NCI-H2227 treated with DMSO at 0.1 percent for 48 hours (cell line): ENCODE data around the gene DGKG.

Experiments
- DNase-seq: peaks from one replicate; lab custom pipeline; 2025; lab: John Stamatoyannopoulos, UW

DGKG gene

DNA sequence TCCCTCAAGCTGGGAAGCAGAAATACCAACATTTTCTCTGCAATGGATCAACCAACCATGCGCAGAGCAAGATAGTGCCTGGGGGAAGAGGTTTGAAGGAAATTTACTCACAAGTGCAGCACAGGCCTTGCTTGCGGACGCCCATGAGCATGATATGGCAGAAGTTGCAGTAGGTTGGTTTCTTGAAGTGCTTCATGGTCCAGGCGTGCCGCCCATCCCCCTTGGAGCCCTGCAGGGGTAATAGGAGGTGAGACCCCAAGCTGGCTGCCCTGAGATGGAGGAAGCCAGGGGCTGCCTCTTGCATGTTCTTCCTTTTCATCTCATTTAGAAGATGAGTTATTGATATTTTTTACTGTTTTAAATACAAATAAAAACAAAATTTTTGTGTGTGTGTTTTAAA lies 86.6 kb downstream of the DGKG start:
- DNase-seq = no peak

DNA sequence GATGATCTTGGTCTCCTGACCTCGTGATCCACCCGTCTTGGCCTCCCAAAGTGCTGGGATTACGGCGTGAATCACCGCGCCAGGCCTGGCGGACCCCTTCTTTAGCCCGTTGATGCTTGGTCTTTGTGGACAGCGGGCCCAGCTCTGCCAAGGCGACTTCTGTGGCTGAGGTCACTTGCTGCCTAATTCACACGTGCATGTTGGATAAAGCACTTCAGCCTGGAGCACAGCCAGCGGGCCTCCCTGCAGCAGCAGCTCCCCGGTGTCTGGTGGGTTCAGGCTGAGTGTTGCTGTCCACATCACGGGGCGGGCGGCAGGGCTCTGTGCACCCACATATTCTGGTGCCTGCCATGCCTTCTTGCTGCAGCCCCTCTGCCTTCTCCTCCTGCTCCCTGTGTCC lies 88.4 kb downstream of the DGKG start:
- no peak for DNase-seq

DNA sequence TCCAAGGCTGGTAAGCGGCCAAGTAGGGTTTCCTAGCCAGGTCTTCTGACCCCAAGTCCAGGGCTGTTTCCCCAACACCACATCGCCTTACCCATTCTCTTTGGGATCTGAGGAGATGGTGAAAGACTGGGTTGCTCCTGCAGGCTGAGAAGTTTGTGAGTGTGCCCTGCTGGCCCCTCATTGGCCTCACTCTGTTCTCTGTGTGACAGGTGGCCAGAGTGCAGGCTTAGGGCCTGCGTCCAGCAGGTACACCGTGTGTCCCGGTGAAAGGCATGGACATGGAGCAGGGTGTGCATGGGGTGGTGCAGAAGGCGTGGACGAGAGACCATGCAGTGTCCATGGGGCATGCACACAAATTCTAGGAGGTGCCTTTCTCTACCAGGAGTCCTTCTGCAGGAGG lies 91.3 kb downstream of the DGKG start:
- DNase-seq = no peak

DNA sequence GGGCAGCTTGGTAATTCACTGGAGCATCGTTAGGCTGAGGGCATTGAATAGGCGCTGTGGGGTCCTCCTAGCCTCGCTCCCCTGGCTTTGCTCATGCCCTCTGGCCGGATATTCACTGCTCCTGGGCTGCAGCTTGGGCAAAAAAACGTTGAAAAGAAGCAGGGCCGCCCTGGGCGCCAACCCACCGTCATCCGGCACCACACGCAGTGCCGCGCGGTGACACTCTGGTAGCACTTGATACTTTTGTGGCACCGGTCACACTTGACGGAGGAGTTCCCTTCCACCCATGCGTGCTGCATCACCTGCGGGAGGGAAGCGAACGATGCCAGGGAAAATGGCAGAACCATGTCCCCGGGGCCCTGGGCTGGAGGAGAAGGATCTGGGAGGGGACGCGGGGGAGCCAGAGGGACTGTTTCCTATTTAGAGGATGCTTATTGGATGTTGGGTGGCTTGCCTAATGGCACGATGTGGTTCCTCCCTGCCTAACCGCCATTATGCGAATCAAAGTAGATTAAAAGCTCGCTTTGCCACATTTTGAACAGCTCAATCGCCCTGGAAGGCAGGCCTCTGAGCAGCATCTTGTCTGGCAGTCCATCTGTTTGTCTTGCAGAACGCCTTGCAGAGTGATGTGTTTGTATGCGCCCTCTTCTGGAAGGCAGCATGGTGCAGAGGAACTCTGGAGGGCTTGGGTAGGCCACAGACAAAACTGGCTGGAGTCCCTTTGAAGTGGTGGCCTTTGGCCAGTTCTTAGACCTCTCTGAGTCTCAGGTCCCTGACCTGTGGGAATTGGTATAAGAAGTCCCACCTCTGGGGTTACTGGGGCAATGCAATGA lies 93.2 kb downstream of the DGKG start:
- no peak for DNase-seq

DNA sequence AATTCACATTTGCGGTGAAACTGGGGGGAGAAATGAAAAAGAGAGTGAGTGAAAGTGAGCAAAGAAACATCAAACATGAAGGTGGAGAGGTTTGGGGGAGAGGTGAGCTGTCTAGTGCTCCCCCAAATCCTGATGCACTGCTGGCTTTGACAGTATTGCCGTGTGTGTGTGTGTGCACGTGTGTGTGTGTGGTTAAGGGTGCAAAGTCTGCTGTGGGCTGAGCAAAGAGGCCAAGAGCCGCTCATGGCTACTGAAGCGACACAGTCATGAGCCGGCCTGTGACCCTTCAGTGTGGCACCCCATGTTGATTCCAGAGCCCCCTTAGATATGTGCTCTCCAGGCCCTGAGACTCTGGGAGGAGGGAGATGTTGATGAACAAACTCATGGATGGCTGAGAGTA lies 94.3 kb downstream of the DGKG start:
- DNase-seq = no peak

DNA sequence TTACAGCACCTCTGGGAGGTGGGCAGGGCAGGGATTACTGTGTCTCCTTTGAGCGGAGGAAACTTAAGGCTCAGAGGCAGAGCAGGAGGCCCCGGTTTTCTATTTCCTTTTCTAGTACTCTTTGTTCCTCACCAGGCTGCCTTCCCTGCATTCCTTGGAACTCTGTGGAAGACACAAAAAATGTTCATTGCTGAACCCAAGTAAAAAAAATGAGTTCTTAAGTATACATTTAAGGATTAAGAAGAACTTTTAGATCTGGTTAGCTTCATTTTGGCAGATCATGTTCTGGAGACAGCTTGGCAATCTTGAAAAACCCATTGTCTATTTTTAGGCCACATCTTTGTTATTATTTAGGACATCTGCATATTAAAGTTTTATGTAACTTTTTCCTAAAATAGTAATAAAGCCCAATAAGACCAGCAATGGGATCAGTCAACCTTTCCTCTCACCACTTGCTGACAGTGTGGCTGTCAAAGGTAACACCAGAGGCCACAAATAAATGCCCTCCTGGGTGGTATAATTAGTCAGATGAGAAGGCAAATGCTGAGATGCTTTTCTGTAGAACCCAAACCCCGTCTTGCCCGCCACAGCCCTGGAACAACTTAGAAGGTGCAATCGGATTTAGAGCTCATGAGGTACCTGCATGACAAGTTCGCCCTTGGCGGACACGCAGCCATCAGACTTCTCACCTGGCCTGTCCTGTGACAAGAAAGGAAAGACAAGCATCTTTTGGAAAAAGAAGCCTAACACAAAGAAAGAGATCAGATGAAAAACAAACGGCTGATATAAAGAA lies 97.2 kb downstream of the DGKG start:
- no peak for DNase-seq

DNA sequence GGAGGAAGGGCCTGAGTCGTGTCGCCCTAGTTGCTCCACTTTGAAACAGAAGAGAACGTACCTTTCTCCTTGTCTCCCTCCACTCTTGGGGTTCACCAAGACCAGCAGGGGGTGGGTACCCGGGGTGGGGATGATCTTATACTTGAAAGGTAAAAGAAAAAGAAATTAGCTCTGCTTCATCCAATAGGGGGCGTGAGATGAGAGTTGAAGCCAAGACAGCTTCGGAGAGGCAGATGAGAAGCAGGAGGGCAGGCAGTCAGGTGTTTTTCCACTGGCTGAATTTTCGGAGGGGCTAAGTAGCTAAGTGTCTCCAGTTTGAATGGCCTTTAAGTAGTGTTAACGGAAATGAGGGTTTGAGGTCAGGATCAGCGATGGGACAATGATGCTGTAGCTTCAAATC lies 100.4 kb downstream of the DGKG start:
- no peak for DNase-seq

DNA sequence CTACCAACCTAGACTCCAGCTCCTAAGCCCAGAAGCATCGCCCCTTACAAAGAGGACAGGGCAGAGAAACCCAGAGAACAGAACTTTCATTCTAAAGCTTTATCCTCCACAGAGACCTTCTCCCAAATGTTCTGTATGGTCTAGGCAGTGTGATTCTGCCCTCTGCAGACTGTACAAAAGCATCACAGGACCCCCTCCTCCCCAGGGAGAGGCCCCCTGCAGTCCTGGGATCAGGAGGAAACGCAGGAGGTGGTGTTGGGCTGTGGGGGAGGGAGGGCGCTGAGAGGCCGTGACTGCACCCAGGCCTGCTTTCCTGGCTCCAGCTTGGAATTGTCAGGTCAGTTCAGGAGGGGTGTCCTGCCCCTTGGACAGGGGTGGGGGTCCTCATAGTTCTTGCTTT lies 101.3 kb downstream of the DGKG start:
- no peak for DNase-seq

DNA sequence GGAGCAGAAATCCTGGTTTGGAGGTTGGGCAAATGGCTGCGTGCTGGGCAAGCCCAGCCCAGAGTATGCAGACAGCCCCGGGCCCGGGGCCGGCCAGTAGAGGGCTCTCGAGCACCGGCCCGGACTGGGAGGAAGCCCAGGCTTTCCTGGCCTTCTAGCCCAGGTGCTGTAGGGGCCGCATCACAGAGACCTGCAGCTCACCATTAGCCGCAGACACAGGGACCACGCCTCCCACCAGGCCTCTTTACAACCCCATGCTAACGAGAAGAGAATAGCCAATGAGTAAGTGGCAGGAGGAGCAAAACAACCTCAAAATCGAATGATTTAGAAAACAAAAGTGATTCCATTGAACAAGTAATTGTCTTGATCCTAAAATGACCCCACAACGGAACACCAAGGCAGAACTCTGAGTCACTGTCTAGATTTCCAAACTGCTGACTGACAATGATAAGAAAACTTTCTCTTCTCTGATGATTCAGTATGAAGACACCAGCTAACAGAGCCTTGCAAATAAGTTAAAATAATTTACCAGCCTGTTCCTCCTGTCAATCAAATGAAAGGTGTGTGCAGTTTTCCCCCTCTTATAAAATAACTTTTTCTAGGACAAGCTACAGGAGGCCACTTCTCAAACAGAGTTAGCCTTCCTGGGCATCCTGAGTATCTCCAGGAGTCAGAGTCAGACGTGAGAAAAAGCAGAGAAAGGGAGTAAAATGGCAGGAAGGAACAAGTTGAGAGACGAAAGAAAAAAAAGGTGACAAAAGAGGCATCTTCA lies 102.2 kb downstream of the DGKG start:
- DNase-seq = peak; percentile 67

DNA sequence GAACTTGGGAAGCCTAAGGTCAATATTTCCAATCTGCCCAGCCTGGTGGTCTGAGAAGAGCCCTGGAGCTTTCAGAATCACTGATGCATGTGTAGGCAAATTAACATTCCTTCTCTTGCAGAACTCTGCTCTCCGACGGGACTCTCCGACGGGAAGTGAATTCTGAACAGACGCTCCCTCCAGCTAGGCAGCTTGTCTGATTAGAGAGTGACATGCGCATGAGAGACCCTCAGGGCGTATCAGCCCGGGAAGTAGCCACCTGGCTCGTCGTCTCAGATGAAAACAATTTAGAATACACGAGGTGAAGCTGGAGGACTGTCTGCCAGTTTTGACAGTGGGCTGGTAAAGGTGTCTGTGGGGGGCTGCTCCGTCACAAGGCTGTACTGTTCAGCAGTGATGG lies 103.1 kb downstream of the DGKG start:
- DNase-seq = no peak

DNA sequence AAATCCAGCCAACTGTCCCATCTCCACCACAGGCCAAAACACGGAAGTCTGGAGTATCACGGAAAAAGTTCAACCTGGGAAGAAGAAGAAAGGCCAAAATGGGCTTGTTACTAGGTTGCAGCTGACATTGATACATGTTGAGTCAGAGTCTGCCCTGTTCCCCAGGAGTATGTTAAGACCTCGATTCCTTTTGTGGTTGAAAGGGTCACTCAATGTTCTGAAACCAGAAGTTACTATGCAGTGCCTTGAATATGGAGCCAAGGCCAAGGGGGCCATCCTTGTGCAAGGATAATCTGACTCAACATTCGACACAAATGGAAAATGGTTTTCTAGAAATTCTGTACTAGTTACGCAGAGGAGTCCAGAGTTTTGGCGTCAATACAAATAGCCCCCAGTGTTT lies 104.2 kb downstream of the DGKG start:
- no peak for DNase-seq

DNA sequence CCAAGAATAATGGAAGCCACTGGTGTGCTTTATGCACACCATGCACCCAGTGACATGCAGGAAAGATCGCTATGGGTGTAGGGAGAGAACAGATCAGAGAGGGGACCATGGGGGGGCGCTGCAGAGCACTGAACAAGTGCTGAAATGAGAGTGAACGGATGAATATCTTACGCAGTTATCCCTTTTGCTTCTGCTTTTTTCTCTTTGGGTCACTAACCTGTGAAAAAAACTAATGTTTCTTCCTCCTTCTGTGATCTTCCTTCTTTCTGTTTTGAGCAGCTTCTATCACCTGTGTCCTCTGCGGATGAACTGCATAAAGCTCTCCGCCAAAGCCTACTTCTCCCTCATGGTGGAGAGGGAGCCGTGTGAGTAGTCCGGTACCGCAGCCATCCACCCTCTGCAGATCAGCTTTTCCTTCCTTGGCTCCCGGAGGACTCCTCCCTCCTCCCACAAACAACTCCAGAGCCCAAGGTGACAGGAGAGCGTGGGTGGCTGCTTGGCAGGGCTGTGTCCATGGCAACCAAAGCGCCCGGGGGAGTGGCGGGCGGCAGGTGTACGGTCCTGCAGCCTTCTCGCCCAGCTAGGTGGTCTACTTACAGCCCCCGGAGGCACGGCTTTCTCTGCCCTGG lies 106.2 kb downstream of the DGKG start:
- peak; percentile 30 for DNase-seq

DNA sequence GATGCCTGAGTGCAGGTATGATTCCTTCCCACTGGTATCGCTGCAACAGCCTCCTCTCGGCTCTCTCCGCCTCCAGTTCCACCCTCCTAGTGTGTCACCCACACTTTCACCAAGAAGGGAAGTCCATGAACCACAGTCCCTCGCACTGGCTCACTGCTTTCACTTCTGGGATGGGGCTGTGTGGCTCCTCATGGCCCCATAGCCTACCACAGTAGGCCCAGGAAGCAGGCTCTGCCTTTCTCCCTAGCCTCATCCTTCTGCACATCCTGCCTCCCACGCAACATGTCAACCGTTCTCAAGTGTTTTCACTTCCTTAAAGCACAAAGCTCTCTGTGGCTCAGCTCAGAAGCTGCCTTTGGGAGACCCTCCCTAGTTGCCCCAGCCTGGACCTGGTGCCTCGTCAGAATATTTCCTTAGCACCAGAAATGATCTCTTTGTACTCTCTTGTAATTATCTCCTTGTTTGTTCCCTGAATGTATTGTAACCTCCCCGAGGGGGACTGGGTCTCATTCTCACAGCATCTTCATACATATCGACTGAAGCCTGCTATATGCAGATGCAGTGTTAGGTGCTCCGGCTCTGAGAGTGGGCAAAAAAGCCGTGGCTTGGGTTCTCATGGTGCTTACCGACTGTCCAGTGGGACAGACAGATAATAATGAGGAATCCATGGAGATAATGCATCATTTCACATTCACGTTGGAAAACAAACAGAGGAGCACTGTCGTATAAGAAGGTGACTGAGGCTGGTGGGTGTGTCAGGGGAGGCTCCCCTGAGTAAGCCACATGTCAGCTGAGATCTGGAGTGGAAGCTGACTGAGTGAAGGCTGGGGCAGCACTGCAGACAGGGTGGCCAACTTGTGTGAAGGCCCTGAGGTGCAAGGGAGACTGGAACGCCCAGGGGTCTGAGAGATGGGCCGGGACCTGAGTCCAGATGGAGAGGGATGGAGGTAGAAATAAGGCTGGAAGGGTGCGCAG lies 107.1 kb downstream of the DGKG start:
- no peak for DNase-seq

DNA sequence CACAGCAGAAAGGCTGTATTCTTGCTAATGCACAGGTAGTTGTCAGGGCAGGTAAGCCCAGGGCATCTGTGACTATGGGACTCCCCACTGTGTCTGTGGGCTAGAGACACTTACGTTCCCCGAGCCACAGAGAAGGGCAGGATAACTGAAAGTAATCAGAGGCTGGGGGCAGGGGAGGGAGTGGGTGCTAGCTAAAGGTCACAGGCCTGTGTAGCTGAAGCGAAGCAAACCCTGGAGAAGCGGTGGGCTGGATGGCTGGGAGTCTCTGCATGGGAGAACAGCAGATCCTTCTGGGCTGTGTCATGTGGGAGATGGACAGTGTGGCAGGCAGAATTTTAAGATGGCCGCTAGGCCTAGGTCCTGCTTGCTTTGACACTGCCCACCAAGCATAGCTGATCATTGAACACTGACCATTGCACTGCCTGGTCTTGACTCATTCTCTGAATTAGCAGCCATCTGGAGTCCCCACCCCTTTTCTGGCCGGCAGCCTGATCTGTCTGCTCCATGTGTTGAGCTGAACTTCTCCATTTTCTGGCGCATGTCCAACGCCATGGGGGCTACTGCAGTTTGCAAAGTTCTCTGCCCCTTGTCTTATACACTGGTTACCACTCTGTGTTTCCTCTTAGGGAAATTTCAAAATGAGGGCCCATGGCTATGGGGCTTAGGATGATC lies 110.0 kb downstream of the DGKG start:
- DNase-seq = no peak

DNA sequence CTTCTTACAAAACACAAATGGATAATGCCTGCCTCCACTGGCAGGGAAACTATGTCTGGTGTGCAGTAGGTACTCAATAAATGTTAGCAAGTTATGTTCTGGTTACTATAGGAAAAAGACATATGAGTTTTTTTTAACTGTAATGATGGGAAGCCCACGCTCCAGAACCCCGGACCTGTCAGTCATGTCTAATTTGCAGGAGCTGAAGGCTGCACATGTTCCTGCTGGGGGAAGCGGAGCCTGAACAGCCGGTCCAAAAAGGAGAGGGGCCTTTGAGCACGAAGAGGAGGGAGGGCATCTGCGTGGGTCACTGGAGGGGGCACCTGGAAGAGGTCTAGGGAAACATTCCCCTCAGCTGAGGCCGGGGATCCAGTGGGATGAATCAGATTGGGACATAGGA lies 113.2 kb downstream of the DGKG start:
- no peak for DNase-seq

DNA sequence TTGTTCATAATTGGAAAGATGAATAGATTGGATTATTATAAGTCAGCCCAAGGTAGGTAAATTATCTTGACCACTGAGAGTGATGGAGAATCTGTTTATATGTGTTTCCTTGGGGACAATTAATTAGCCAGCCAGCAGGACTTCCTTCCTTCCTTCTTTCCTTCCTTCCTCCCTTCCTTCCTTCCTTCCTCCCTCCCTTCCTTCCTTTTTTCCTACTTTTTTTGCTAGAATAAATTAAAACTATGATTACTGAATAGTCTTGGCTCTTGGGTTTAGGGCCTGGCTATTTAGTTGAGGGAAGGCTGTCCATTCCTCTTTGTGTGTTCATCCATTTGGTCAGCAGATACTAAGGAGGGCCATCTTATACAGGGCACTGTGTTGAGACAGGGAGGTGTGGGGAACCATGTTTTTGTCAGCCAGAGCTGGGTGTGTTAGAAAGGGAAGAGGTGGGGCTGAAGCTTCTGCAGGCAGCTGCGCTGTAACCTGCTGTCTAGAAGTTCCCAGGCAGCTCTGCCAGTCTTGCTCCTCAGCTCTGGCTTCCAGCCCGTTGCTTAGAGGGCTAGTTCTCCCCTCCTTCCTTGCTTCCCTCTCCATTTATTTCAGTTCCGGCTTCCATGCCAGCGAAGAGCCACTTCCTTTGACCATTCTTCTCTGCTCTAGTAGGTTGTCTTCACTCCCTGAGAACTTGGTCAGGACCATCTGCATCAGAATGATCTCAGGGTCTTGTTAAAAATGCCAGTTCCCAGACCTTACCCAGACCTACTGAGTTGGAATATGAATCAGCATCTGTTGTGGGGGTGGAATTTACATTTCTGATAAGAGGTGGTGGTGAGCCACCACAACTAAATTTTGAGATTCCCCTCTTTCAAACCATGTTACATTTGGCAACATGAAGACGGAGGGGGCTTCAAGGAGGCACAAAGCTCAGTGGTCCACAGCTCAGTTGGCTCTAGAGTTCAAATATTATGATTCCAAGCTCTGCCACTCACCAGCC lies 113.9 kb downstream of the DGKG start:
- no peak for DNase-seq

DNA sequence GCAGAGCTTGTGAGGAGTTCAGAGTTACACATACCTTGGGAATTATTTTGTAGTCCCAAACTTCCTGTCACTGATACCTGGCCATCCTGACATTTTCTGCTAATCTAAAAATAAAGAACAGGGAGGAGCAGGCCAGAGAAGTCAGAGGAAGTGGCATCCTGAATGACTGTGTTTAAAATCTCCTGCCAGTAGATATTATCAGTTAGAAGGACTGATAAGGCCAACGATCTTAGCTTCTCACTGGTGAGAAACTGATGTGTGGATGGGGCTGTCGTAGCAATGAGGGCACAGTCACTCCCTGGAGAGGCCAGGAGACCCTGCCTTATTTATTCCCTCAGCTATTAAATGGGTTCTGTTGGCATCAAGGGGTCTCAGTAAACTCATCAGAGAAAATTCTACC lies 115.1 kb downstream of the DGKG start:
- DNase-seq = no peak

DNA sequence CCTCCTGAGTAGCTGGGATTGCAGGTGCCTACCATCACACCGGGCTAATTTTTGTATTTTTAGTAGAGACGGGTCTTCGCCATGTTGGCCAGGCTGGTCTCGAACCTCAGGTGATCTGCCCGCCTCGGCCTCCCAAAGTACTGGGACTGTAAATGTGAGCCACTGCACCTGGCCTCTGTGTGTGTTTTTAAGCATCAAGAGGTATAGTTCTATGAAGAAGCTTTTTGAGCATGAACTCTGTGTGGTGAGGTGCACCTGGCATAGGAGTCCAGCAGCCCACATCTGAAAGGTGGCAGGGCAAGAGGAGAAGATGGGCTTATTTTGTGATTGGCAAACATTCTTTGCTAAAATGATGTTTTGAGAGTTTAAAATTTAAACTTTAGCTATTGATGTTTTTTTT lies 118.0 kb downstream of the DGKG start:
- no peak for DNase-seq
